MM.1S (cell line): ENCODE data around the gene CCDC83.

Experiments used
- CTCF ChIP-seq: fragments of 300-600 bp; sonication (generic); IDR thresholded peaks from 2 replicates; pipeline ENCODE4 v1.5.1; 2016; ENCODE audit warnings: antibody characterized with exemption, low read length, mixed read lengths
- EZH2 ChIP-seq: fragments of 300-600 bp; sonication (generic); optimal IDR thresholded peaks from 2 replicates; pipeline ENCODE3; 2017; ENCODE audit warnings: low read depth, mild to moderate bottlenecking, antibody characterized with exemption, low read length, mixed read lengths

GRCh38 chr11:85903811-85904210 is 48.6 kb downstream of the CCDC83 start:
- TF ChIP-seq CTCF (no peak), EZH2 (no peak)
